Measurements from ENCODE around the gene DEFB110.

The DEFB110 gene

DNA sequence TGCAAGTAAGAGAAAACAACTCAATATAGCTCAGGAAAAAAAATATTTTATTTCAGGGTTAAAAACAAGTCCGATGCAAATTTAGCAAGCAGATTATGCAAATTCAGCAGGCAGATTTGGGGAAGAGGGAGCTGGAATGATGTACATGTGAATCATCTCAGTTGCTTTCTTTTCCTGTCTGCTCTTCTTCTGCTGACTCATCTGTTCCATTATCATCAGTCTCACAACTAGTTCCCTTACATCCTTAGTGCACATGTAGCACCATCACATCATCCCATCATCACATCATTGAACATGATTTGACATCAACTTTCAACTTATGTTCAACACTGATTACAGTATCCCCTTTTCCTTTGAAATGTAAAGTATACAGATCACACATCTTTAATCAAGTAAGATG, 40.9 kb downstream of the DEFB110 start:
- H3K36me3 Mint-ChIP-seq, result no peaks in the 10 kb centered on the region
- H3K9me3 Mint-ChIP-seq, result peaks cover 4% of the 10 kb centered on the region
- ATAC-seq, result no peak
- H3K4me3 Mint-ChIP-seq, result no peak overlapping the region
- no peaks in the 10 kb centered on the region for H3K27me3 Mint-ChIP-seq
- H3K27ac Mint-ChIP-seq, result no peak overlapping the region
- H3K4me1 Mint-ChIP-seq, result no peaks in the 10 kb centered on the region

DNA sequence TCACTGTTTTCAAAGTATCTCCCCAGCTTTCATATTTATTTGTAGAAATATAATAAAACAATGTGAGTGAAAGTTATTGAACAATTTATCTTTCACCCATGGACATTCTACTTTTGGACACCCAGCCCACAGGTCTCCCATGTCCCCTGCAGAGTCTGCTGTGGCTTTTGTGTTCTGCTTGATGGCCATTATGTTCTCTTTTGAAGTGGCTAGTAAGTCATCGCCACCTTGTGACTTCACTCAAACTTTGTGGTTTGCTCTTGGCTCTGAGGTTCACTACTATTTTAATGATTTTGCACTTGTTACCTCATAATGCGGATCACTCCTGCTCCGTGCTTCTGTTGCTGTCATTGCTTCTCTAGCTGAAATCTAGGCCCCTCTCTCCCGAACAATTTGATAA, 42.2 kb downstream of the DEFB110 start:
- H3K4me3 Mint-ChIP-seq, result no peak overlapping the region
- H3K9me3 Mint-ChIP-seq, result peaks cover 6% of the 10 kb centered on the region
- ATAC-seq, result no peak
- no peaks in the 10 kb centered on the region for H3K36me3 Mint-ChIP-seq
- no peak overlapping the region for H3K27ac Mint-ChIP-seq
- no peaks in the 10 kb centered on the region for H3K4me1 Mint-ChIP-seq
- no peaks in the 10 kb centered on the region for H3K27me3 Mint-ChIP-seq

DNA sequence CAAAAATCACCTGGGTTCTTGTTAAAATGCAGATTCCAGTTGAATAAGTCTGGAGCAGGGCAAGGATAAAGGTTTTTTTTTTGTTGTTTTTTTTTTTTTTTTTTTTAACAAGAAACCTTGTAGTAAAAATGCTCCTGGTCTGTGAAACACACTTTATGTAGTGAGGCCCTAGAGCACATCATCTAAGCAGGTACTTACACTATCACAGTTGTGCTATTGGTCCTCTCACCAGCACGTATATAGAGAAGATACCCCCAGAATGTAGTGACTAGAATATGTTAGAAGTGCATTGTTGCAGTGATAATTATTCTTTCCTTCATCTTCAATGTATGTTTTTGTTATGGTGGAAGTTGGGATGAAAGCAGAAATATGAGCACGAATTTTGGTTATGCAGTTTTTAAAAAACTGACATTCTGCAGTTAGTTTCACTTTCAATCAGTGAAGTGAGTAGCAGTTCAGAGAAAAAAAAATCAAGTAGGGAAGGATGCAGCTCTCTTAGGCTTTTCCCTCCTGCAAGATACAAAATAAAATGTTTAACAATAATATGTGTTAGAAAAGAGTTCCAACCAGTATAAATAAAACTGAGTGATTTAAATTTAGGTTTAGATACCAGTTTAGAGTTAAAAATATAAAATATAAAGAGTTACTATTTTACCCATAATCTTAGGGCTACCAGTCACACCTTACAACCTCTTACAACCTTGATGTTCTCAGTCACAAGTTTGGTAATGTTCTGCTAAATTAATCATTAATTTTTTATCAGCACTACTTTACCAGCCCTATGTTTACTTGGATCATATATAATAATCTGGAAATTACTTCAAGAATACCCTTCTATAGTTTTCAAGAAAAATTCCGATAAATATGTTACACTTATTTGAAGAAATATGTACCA, 43.2 kb downstream of the DEFB110 start:
- Mint-ChIP-seq H3K9me3 (peaks cover 6% of the 10 kb centered on the region), H3K4me3 (peak overlapping the region; percentile 17), H3K27ac (no peak overlapping the region), H3K36me3 (no peaks in the 10 kb centered on the region), H3K4me1 (no peaks in the 10 kb centered on the region), H3K27me3 (no peaks in the 10 kb centered on the region)
- no peak for ATAC-seq

DNA sequence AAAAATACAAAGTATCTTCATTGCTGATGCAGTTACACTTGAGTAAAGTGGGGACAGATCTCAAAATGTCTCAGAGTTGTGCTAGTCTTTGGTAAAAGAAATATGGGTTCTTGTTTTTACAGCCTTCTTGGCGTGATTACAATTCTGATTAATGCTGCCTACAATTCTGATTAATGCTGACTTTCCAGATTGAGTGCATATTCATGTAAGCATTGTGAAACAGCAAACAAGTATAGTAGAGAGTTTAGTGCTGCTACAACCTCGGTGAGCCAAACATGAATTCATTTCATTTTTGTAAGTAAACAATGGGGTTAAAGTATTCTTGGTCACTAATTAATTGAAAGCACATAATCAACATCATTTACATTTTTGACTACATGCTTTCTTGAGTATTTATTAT, 52.2 kb downstream of the DEFB110 start, which contains the start of gene DEFB113:
Gene DEFB113 (minus strand): TSS at position 21 of the 400 bp plus-strand sequence. CDS start 0 bp downstream, at position 21.
- no peaks in the 10 kb centered on the region for H3K27me3 Mint-ChIP-seq
- H3K4me1 Mint-ChIP-seq, result no peaks in the 10 kb centered on the region
- no peaks in the 10 kb centered on the region for H3K36me3 Mint-ChIP-seq
- peaks cover 6% of the 10 kb centered on the region for H3K9me3 Mint-ChIP-seq
- H3K4me3 Mint-ChIP-seq, result no peak within 1 kb of the TSS
- no peak within 1 kb of the TSS for H3K27ac Mint-ChIP-seq
- no peak for ATAC-seq

Measured in stimulated activated memory B cell treated with anti-CD40 and anti-IgM and Interleukin-4, amounts not matched to agents 10 μg/mL and 1 μg/mL and 100 μg/mL, for 72 hours (primary cell).